K562 (cell line): ENCODE measurements around the gene CHEK2. TPM values are rescaled to one million over a fixed set of nuclear protein-coding genes. Genes with fewer than 3 reads are reported as not detected.
A peak's percentile ranks its signal among the peaks of the same experiment; 100 is the strongest.

Source experiments
- ATAC-seq: fragments of 200-7000 bp; cut with Tn5 transposase; 3 replicates; pipeline ENCODE4 v1.9.1; 2020; ENCODE audit warnings: moderate library complexity
- Bru-seq: library from RNA; stranded (reverse); fragments of 400-500 nt; gene quantifications from one replicate; lab custom pipeline; 2021; lab: Mats Ljungman, UMichigan
- BruChase-seq, 2 experiments: library from RNA; stranded (reverse); fragments of 400-500 nt; gene quantifications; one replicate each; lab custom pipeline; 2021; lab: Mats Ljungman, UMichigan
- BruUV-seq: library from RNA; stranded (reverse); fragments of 400-500 nt; replicated peaks from 2 replicates; lab custom pipeline; 2021; lab: Mats Ljungman, UMichigan
- CTCF ChIA-PET: fragments of 300-600 bp; formaldehyde crosslinking; extraction: SDS; loops from one replicate; lab custom pipeline; 2021; ENCODE audit warnings: low intra/inter-chr PET ratio; lab: Yijun Ruan, JAX
- POLR2A ChIA-PET: fragments of 300-600, 350-650 bp; sonication (Branson Sonifier 250); formaldehyde crosslinking; extraction: SDS; loops from one replicate; lab custom pipeline; 2021; ENCODE audit warnings: antibody characterized with exemption, inconsistent platforms; lab: Yijun Ruan, JAX
- DNase-seq, 4 experiments: peaks; one replicate each; pipeline versions ENCODE4 v3.0.0 to v3.0.0-alpha.2; 2011 to 2018; ENCODE audit warnings: low spot score in 3 of 4, mixed read lengths in 3 of 4; ENCODE audit errors: extremely low read depth in 1 of 4
- FAIRE-seq: peaks from 2 replicates; lab custom pipeline; 2011; peaks lifted over from hg19 to GRCh38; lab: Jason Lieb, UNC
- H2AFZ ChIP-seq: 2 replicates; pipeline ENCODE4 v1.6.0; 2011; ENCODE audit warnings: low read depth, low read length, control low read depth, inconsistent platforms
- H3K27ac ChIP-seq: fragments of 200-600 bp; 3 replicates; pipeline ENCODE4 v1.8.0; 2011; ENCODE audit warnings: low read depth, mild to moderate bottlenecking, control low read depth, inconsistent platforms, low read length, moderate library complexity, mixed read lengths; ENCODE audit errors: extremely low read depth
- H3K27me3 ChIP-seq, 2 experiments: fragments of 300-600 bp in 1 of 2; 2 replicates in 1 of 2; 3 replicates in 1 of 2; pipeline versions ENCODE4 v1.6.0 to v1.8.0; 2011; ENCODE audit warnings: inconsistent platforms in 2 of 2, low read length in 2 of 2, mild to moderate bottlenecking in 1 of 2, mixed read lengths in 1 of 2, moderate library complexity in 1 of 2; ENCODE audit not compliant: control insufficient read depth in 2 of 2, insufficient read depth in 2 of 2
- H3K36me3 ChIP-seq: fragments of 300-600 bp; 3 replicates; pipeline ENCODE4 v1.8.0; 2011; ENCODE audit warnings: mild to moderate bottlenecking, low read length, inconsistent platforms; ENCODE audit not compliant: control insufficient read depth, insufficient read depth
- H3K4me1 ChIP-seq, 2 experiments: fragments of 200-600 bp in 1 of 2; replicated peaks in 1 of 2; 2 replicates in 1 of 2; 3 replicates in 1 of 2; pipeline versions ENCODE4 v1.5.1 to v1.8.0; 2011; ENCODE audit warnings: inconsistent platforms in 2 of 2, low read length in 2 of 2, mild to moderate bottlenecking in 1 of 2, mixed read lengths in 1 of 2, moderate library complexity in 1 of 2; ENCODE audit not compliant: control insufficient read depth in 2 of 2, insufficient read depth in 2 of 2
- H3K4me2 ChIP-seq: 2 replicates; pipeline ENCODE4 v1.6.1; 2011; ENCODE audit warnings: low read length, control low read depth, inconsistent platforms, mixed read lengths; ENCODE audit not compliant: insufficient read depth
- H3K4me3 ChIP-seq: fragments of 200-600 bp; sonication (generic), shearing (Covaris generic); 2 replicates; pipeline ENCODE4 v1.5.1; 2016; ENCODE audit warnings: control low read depth, inconsistent platforms
- H3K79me2 ChIP-seq: fragments of 200-600 bp; 3 replicates; pipeline ENCODE4 v1.8.0; 2011; ENCODE audit warnings: low read length, inconsistent platforms; ENCODE audit not compliant: control insufficient read depth, insufficient read depth
- H3K9ac ChIP-seq, 2 experiments: 2 replicates each; pipeline versions ENCODE4 v1.6.0 to v1.6.1; 2011; ENCODE audit warnings: low read depth in 2 of 2, low read length in 2 of 2, control low read depth in 1 of 2, inconsistent platforms in 1 of 2, mild to moderate bottlenecking in 1 of 2, mixed read lengths in 1 of 2; ENCODE audit not compliant: insufficient read depth in 1 of 2
- H3K9me1 ChIP-seq: one replicate; pipeline ENCODE4 v1.6.0; 2011; ENCODE audit warnings: inconsistent platforms, mild to moderate bottlenecking, low read length, moderate library complexity; ENCODE audit not compliant: control insufficient read depth, insufficient read depth
- H3K9me3 ChIP-seq: replicated peaks from 2 replicates; pipeline ENCODE4 v1.5.1; 2011; ENCODE audit warnings: low read depth, low read length, inconsistent platforms; ENCODE audit not compliant: control insufficient read depth, insufficient read depth
- H4K20me1 ChIP-seq: replicated peaks from 2 replicates; pipeline ENCODE4 v1.6.1; 2011; ENCODE audit warnings: low read length, inconsistent platforms, mixed read lengths; ENCODE audit not compliant: control insufficient read depth, insufficient read depth
- GATAD2A ChIP-seq: fragments of 450-650 bp; IDR thresholded peaks from 2 replicates; pipeline ENCODE4 v1.6.1; 2017
- HMG20B ChIP-seq: fragments of 250-450 bp; sonication (Bioruptor Pico); IDR thresholded peaks from 2 replicates; pipeline ENCODE4 v1.5.0; 2021; ENCODE audit warnings: mild to moderate bottlenecking
- KDM2B ChIP-seq: fragments of 250-450 bp; sonication (Bioruptor Pico); IDR thresholded peaks from 2 replicates; pipeline ENCODE4 v1.8.0; 2021; ENCODE audit warnings: mild to moderate bottlenecking, moderate library complexity
- L3MBTL2 ChIP-seq: fragments of 450-650 bp; IDR thresholded peaks from 2 replicates; pipeline ENCODE4 v1.6.1; 2016; ENCODE audit warnings: mild to moderate bottlenecking, moderate library complexity
- LCOR ChIP-seq: sonication (generic); formaldehyde crosslinking; IDR thresholded peaks from 2 replicates; pipeline ENCODE4 v1.8.0; 2022; ENCODE audit warnings: mild to moderate bottlenecking, missing genetic modification reagents
- MXI1 ChIP-seq: IDR thresholded peaks from 2 replicates; pipeline ENCODE4 v1.6.1; 2011; ENCODE audit warnings: low read depth, mild to moderate bottlenecking, improper control_type of control experiment, low read length
- NR1H2 ChIP-seq: sonication (generic); formaldehyde crosslinking; IDR thresholded peaks from 2 replicates; pipeline ENCODE4 v1.4.0; 2020; ENCODE audit warnings: mild to moderate bottlenecking, missing genetic modification reagents
- PCBP2 ChIP-seq: fragments of 200-400 bp; formaldehyde crosslinking; IDR thresholded peaks from 2 replicates; pipeline ENCODE4 v1.6.1; 2018; ENCODE audit warnings: low read length, low read depth, mild to moderate bottlenecking, moderate library complexity; ENCODE audit not compliant: poor library complexity, severe bottlenecking
- POLR2AphosphoS2 ChIP-seq: IDR thresholded peaks from 2 replicates; pipeline ENCODE4 v1.6.1; 2012; ENCODE audit warnings: low read length, improper control_type of control experiment
- SAFB ChIP-seq: fragments of 200-400 bp; formaldehyde crosslinking; IDR thresholded peaks from 2 replicates; pipeline ENCODE4 v1.6.1; 2017; ENCODE audit warnings: low read depth, low read length, borderline replicate concordance
- TBL1XR1 ChIP-seq, 2 experiments: IDR thresholded peaks; 2 replicates each; pipeline ENCODE4 v1.6.1; 2012; ENCODE audit warnings: improper control_type of control experiment in 2 of 2, low read length in 2 of 2, mild to moderate bottlenecking in 1 of 2
- TBP ChIP-seq: optimal IDR thresholded peaks from 2 replicates; pipeline ENCODE3; 2011; ENCODE audit warnings: low read depth, low read length, improper control_type of control experiment
- WHSC1 ChIP-seq: IDR thresholded peaks from one replicate; pipeline ENCODE4 v1.6.1; 2012; ENCODE audit warnings: low read length, control low read depth, inconsistent platforms
- XRCC5 ChIP-seq: fragments of 200-400 bp; formaldehyde crosslinking; IDR thresholded peaks from 2 replicates; pipeline ENCODE4 v1.6.1; 2017; ENCODE audit warnings: low read depth, mild to moderate bottlenecking, low read length
- YY1 ChIP-seq, 3 experiments: IDR thresholded peaks; 2 replicates each; pipeline ENCODE4 v1.6.1; 2011; ENCODE audit warnings: low read length in 2 of 3, mild to moderate bottlenecking in 2 of 3, moderate library complexity in 2 of 3, borderline replicate concordance in 1 of 3, control low read depth in 1 of 3, low read depth in 1 of 3; ENCODE audit not compliant: insufficient read depth in 3 of 3, insufficient replicate concordance in 2 of 3, control insufficient read depth in 1 of 3, insufficient read length in 1 of 3; ENCODE audit errors: extremely low read depth in 1 of 3
- ZBTB7A ChIP-seq: IDR thresholded peaks from 2 replicates; pipeline ENCODE4 v1.6.1; 2011; ENCODE audit warnings: low read depth, mild to moderate bottlenecking, low read length, moderate library complexity, borderline replicate concordance; ENCODE audit not compliant: control insufficient read depth
- WGBS: fragments of 100-300 bp; shearing (Covaris generic); methylation state at CpG from one replicate; pipeline ENCODE4 v1.1.6; 2016; ENCODE audit warnings: low coverage, mixed read lengths; ENCODE audit not compliant: insufficient coverage; ENCODE audit errors: missing lambda C conversion rate; 5-methylcytosine and 5-hydroxymethylcytosine counted together
- in situ Hi-C: fragments of 300-500 bp; cut with MboI; formaldehyde crosslinking; loops from 4 replicates; pipeline ENCODE4 v1.15.0; 2018; ENCODE audit warnings: inconsistent platforms, mixed read lengths
- intact Hi-C: fragments of 100-400 bp; cut with micrococcal nuclease; formaldehyde crosslinking; loops from 2 replicates; pipeline ENCODE4 v1.14.2; 2022
- long read RNA-seq, 3 experiments: library from polyadenylated mRNA in 2 of 3; library from RNA in 1 of 3; unstranded in 2 of 3; stranded (forward) in 1 of 3; transcript quantifications; one replicate each; pipeline ENCODE4 v2.0.0, GENCODE V29; 2019 to 2022
- polyA minus RNA-seq, 3 experiments: library from RNA; depleted of rRNA, polyadenylated mRNA; stranded (reverse); fragments of >200 nt; gene quantifications; 2 replicates each; pipeline ENCODE4 v1.2.3, GENCODE V29; 2011
- polyA plus RNA-seq, 8 experiments: library from polyadenylated mRNA; depleted of rRNA in 4 of 8; stranded (reverse) in 5 of 8; unstranded in 3 of 8; fragments of >200 nt; fragmentation: Nextera tagmentation in 2 of 8; fragmentation: Illumina TruSeq in 1 of 8; extraction: Ambion mirVana in 2 of 8; extraction: Trizol in 1 of 8; gene quantifications; 2 replicates each; pipeline versions ENCODE4 v1.2.1 to v1.2.3, GENCODE V29; 2011 to 2014; ENCODE audit warnings: inconsistent platforms in 1 of 8, missing spikeins in 1 of 8
- total RNA-seq, 7 experiments: library from RNA; depleted of rRNA in 6 of 7; stranded (reverse); fragments of >200 nt in 6 of 7; fragmentation: Illumina TruSeq in 2 of 7; extraction: Trizol in 2 of 7; gene quantifications; 2 replicates each; pipeline versions ENCODE4 v1.2.1 to v1.2.3, GENCODE V29; 2011 to 2021; ENCODE audit warnings: low replicate concordance in 1 of 7

CHEK2 gene
- total RNA-seq (2011; cell fraction: chromatin; rRNA removed; ENCODE audit: low replicate concordance), result 40.3 and 69.8 TPM in 2 replicates
- 22.1 and 27.2 TPM in 2 replicates for total RNA-seq (2011; cell fraction: nucleolus; rRNA removed)
- total RNA-seq (2011; cell fraction: nucleoplasm; rRNA removed), result 29.2 and 30.4 TPM in 2 replicates
- total RNA-seq (2014; rRNA removed) (28.7 and 28.8 TPM in 2 replicates), total RNA-seq (2014; rRNA removed; fragmentation: Illumina TruSeq; extraction: Trizol) (55.2 and 58.0 TPM in 2 replicates), total RNA-seq (2015; rRNA removed; fragmentation: Illumina TruSeq; extraction: Trizol) (46.5 and 47.8 TPM in 2 replicates), total RNA-seq (2021) (44.2 and 55.9 TPM in 2 replicates), polyA plus RNA-seq (2011; rRNA removed) (56.5 and 68.7 TPM in 2 replicates), polyA plus RNA-seq (2014; fragmentation: Illumina TruSeq; extraction: Trizol) (56.5 and 66.9 TPM in 2 replicates), polyA plus RNA-seq (2014; fragmentation: Nextera tagmentation; extraction: Ambion mirVana) (100 to 1,000 TPM in 1 of 2 experiments, 10 to 100 TPM in 1; 70.9 to 102 TPM), polyA plus RNA-seq (2014; rRNA removed) (49.0 and 57.2 TPM in 2 replicates), polyA minus RNA-seq (2011; rRNA and poly(A)+ RNA removed) (31.1 and 38.8 TPM in 2 replicates), Bru-seq, nascent RNA (percentile 69 among the genes with signal in this experiment), BruChase-seq, experiment 1, labeled RNA remaining after a 2-hour chase (percentile 72 among the genes with signal in this experiment), BruChase-seq, experiment 2, labeled RNA remaining after a 6-hour chase (percentile 76 among the genes with signal in this experiment)
- polyA plus RNA-seq (2011; cell fraction: cytosol; rRNA removed), result 73.8 and 80.3 TPM in 2 replicates
- 30.5 and 31.0 TPM in 2 replicates for polyA plus RNA-seq (2011; cell fraction: nucleus; rRNA removed)
- polyA plus RNA-seq (2012), result 37.5 and 40.3 TPM in 2 replicates
- polyA minus RNA-seq (2011; cell fraction: cytosol; rRNA and poly(A)+ RNA removed), result 36.7 and 46.4 TPM in 2 replicates
- polyA minus RNA-seq (2011; cell fraction: nucleus; rRNA and poly(A)+ RNA removed), result 16.7 and 26.4 TPM in 2 replicates
- long read RNA-seq, experiment 1, transcript CHEK2-208 (15 exons, 1,844 nt), result major isoform, 73 of 147 reads
- long read RNA-seq, experiment 1, transcript CHEK2-202 (14 exons, 1,771 nt), result minor isoform, 28 of 147 reads
- long read RNA-seq, experiment 1, transcript CHEK2-204 (16 exons, 1,971 nt), result minor isoform, 5 of 147 reads
- long read RNA-seq, experiment 1, partial matches to known transcripts, result 12 of 147 reads
- long read RNA-seq, experiment 1, other reads (novel, unspliced or antisense), result 27 of 147 reads
- long read RNA-seq, experiment 2, partial matches to known transcripts, result 11 of 19 reads
- long read RNA-seq, experiment 2, other reads (novel, unspliced or antisense), result 3 of 19 reads
- long read RNA-seq, experiment 3, transcript CHEK2-202 (14 exons, 1,771 nt), result minor isoform, 8 of 65 reads
- long read RNA-seq, experiment 3, transcript CHEK2-208 (15 exons, 1,844 nt), result major isoform, 31 of 65 reads
- long read RNA-seq, experiment 3, partial matches to known transcripts, result 11 of 65 reads
- long read RNA-seq, experiment 3, other reads (novel, unspliced or antisense), result 11 of 65 reads

- H3K4me3 ChIP-seq, result peak within 1 kb of the TSS; percentile 92
- no peaks in the 10 kb centered on the region for H3K27me3 ChIP-seq
- H3K9me3 ChIP-seq, result no peaks in the 10 kb centered on the region
- peaks cover 39% of the 10 kb centered on the region for H3K36me3 ChIP-seq
- FAIRE-seq (peak; percentile 99), DNase-seq (peak; percentile 94 to 97 (median 96)), ATAC-seq (peak; percentile 96)
- ChIA-PET POLR2A (interaction anchor here (0.8 to 1.3 kb wide), 3 partner anchors 8 to 73 kb away, joined by 3 to 10 read pairs (median 3); partner anchors contain the start of gene XBP1), CTCF (interaction anchor here (0.5 kb wide), 1 partner anchor 655 kb away, joined by 4 read pairs; no protein-coding TSS in a partner anchor)
- H4K20me1 ChIP-seq, result no peaks in the 10 kb centered on the region
- peak within 1 kb of the TSS; percentile 93 for H3K4me2 ChIP-seq
- no peaks in the 10 kb centered on the region for H3K9me1 ChIP-seq
- no TSS peak for BruUV-seq
- peak within 1 kb of the TSS; percentile 83 to 93 for H3K9ac ChIP-seq
- in situ Hi-C loops (no loop called here), intact Hi-C loops (no loop called here)
- WGBS, result under 1% methylated on average over 37 of the region's 54 CpGs
- peak within 1 kb of the TSS; percentile 88 for H3K27ac ChIP-seq
- peak within 1 kb of the TSS; percentile 97 for H2AFZ ChIP-seq
- H3K79me2 ChIP-seq, result peaks cover 63% of the 10 kb centered on the region
- peaks cover 4 to 10% of the 10 kb centered on the region in 2 experiments; a peak in 3 of 5 replicates for H3K4me1 ChIP-seq
- peak; percentile 67 for TF ChIP-seq L3MBTL2
- TF ChIP-seq TBP, result peak; percentile 92
- no peak for TF ChIP-seq HMG20B
- TF ChIP-seq WHSC1, result no peak
- 0 out of 2 replicates have a peak, but pooled peaks have one; percentile 58 for TF ChIP-seq LCOR (CRISPR knock-in tag)
- peak; percentile 64; the same call in 1 of the 2 replicates for TF ChIP-seq SAFB
- peak; percentile 83; the same call in 1 of the 2 replicates for TF ChIP-seq ZBTB7A
- TF ChIP-seq NR1H2 (CRISPR knock-in tag), result no peak
- no peak for TF ChIP-seq POLR2AphosphoS2
- TF ChIP-seq KDM2B (CRISPR knock-in tag), result no peak
- TF ChIP-seq MXI1, result no peak
- no peak for TF ChIP-seq GATAD2A
- TF ChIP-seq YY1 (IDR thresholded peaks at IDR 0.05; ENCODE audit: borderline replicate concordance in 1 of 3, control insufficient read depth in 1 of 3, extremely low read depth in 1 of 3, insufficient read depth in 3 of 3, insufficient read length in 1 of 3, insufficient replicate concordance in 2 of 3, low read depth in 1 of 3, low read length in 2 of 3), result peak in 1 of 3 experiments; percentile 43
- peak in 1 of 2 experiments; percentile 70; a peak in 1 of 4 replicates for TF ChIP-seq TBL1XR1 (IDR thresholded peaks at IDR 0.05; ENCODE audit: low read length in 2 of 2)
- TF ChIP-seq PCBP2, result no peak
- 0 out of 2 replicates have a peak, but pooled peaks have one; percentile 7 for TF ChIP-seq XRCC5
Measured at GRCh38 chr22:28741785-28742561, at the start of gene CHEK2, which contains the start of gene HSCB. Gene CHEK2 (minus strand): TSS chr22:28741820. CDS start chr22:28734721, 7,099 bp downstream. Gene HSCB (plus strand): TSS chr22:28742039. CDS start chr22:28742096, 57 bp downstream.
